Measurements from ENCODE around the gene NFASC.

NFASC gene

GRCh38 chr1:205062895-205063294, 192.2 kb downstream of the NFASC start:
- no peak for DNase-seq (ENCODE audit: low spot score)

DNA sequence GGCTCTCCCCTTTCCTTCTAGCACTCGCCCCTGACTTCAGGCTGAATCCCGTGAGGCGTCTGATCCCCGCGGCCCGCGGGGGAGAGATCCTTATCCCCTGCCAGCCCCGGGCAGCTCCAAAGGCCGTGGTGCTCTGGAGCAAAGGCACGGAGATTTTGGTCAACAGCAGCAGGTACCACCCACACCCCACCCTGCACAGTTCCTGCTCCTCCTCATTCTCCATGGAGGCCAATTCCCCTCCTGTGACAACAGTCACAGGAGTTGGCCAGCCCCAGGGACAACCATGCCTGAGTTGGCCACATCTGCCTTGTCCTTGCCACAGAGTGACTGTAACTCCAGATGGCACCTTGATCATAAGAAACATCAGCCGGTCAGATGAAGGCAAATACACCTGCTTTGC, 193.6 kb downstream of the NFASC start:
- DNase-seq (ENCODE audit: low spot score), result no peak

DNA sequence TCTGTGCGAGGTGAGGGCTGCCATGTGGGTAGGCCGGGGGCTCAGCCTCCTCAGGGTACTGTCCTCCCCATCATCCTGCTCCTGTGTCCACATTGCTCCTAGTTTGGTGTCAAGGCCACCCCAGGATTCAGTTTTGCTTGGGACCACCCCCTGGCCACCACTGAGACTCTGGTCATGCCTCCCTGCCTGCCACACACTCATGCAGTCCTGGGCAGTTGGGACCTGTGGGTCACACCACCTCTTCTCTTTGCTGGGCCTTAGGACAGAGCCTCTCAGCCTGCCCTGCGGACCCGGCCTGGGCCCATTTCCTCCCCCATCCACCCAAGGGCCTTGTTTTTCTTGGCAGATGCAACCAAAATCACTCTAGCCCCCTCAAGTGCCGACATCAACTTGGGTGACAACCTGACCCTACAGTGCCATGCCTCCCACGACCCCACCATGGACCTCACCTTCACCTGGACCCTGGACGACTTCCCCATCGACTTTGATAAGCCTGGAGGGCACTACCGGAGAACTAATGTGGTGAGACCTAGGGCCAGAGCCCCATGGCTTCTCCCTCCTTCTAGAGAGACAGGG, 194.2 kb downstream of the NFASC start:
- no peak for DNase-seq (ENCODE audit: low spot score)

- no peak for DNase-seq (ENCODE audit: low spot score)
Observed at GRCh38 chr1:205065666-205066065, 195.0 kb downstream of the NFASC start.

DNA sequence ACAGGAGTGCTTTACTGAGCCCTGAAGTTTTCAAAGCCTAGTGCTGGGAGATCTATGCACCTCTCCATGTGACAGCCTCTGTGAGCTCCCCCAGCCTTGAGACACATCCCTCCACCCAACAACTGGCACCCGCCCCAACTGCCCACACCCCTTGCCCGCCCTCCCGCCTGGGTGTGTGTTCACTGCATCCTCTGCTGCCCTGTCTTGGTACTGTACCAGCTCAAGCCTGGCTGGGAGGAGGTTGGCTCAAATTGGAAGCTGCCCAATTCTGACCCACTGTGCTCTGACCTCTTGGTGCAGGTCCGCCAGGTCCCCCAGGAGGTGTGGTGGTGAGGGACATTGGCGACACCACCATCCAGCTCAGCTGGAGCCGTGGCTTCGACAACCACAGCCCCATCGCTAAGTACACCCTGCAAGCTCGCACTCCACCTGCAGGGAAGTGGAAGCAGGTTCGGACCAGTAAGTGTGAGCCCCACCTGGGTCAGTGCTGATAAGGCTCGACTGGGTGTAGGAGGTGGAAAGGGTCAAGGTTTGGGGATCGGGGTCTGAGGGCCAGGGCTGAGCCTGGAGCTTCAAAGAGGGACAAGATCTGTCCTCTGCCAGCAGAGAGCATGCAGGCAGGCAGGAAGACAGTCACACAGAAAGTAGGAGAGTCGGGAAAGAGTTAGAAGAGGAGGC, 195.6 kb downstream of the NFASC start:
- no peak for DNase-seq (ENCODE audit: low spot score)

DNA sequence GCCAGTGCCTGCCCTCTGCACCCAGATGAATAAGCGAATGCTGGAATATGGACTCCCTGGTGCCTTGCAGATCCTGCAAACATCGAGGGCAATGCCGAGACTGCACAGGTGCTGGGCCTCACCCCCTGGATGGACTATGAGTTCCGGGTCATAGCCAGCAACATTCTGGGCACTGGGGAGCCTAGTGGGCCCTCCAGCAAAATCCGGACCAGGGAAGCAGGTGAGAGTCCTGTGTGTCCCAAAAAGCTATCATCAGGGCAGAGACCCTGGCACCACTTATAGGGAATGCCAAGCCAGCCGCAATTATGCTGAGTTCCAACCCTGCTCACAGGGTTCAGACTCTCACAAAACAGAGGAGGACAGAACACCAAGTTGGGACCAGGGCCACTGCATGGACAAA, 196.4 kb downstream of the NFASC start:
- no peak for DNase-seq (ENCODE audit: low spot score)

GRCh38 chr1:205068001-205068400, 197.3 kb downstream of the NFASC start:
- no peak for DNase-seq (ENCODE audit: low spot score)

DNA sequence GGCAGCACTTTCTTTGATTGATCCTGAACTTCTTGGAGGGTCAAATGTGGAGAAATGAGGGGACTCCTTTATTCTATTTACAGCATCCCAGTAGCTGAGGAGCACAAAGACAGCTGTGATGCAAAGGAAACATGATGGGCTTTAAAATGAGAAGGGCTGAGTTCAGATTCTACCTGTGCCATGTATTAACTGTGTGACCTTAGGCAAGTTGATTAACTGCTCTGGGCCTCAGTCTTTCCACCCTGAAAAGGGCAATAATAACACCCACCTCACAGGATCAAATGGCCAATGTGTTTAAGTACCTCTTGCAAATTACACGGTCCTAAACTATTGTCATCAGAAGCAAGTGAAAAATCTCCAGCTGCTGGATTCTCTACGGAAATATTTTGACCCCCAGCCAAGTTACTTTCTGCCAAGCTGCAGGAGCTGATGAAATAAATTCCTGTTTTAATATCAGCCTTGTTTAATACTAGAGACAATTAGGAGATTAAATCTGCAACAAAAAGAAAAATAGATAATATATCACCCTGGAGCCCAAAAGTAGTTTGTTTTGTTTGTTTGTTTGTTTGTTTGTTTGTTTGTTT, 197.9 kb downstream of the NFASC start:
- no peak for DNase-seq (ENCODE audit: low spot score)

DNA sequence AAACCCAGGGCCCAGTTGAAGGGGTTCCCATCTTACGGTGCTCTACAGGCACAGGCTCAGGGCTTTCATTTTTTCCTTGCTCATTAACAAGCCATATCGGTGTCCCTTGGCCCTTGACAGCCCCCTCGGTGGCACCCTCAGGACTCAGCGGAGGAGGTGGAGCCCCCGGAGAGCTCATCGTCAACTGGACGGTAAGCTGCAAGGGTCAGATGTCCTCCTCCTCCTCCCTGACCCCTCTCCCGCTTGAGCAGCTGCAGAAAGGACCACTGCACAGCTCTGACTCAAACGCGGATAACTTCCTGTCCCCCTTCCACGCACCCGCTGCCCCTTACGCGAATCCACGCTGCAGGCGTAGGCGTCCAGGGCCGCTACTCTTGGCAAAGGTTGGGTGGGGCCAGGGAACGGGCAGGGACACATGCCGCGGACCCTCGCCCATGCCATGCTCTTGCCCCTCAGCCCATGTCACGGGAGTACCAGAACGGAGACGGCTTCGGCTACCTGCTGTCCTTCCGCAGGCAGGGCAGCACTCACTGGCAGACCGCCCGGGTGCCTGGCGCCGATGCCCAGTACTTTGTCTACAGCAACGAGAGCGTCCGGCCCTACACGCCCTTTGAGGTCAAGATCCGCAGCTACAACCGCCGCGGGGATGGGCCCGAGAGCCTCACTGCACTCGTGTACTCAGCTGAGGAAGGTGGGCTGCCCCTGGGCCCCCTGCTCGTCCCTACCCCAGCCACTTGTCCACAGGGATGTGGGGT, 198.9 kb downstream of the NFASC start:
- no peak for DNase-seq (ENCODE audit: low spot score)

DNA sequence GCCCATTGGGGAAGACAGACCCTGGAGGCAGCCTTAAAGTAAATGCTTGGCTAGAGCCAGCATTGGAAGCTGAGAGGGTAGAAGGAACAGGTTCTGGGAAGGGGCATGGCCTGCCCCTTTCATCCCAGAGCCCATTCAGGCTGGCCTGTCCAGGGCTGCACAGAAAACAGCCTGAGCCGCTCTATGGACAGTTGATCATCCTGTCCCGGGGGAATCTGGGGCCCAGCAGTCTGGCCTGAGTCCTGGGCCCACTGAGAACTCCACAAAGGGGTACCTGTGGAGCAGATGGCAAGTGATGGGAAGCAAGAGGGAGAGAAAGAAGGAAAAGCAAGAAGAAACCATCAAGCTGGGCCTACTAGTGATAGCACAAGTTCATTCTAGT, 200.4 kb downstream of the NFASC start:
- DNase-seq (ENCODE audit: low spot score), result no peak

GRCh38 chr1:205071801-205072200, 201.1 kb downstream of the NFASC start:
- DNase-seq (ENCODE audit: low spot score), result no peak

- DNase-seq (ENCODE audit: low spot score), result no peak
Observed at GRCh38 chr1:205072286-205072685, 201.6 kb downstream of the NFASC start.

Data from kidney tubule cell (primary cell).